HG03439 (cell line): ENCODE data around the gene SH3YL1.

Experiments
- ATAC-seq: cut with Tn5 transposase; IDR thresholded peaks from one replicate; pipeline ENCODE4 v1.9.1; 2021; ENCODE audit warnings: mild to moderate bottlenecking, moderate library complexity; ENCODE audit not compliant: unreplicated experiment

Gene SH3YL1

GRCh38 chr2:259789-260331 is 4.0 kb downstream of the SH3YL1 start:
- no peak for ATAC-seq

GRCh38 chr2:258933-259332 is 4.9 kb downstream of the SH3YL1 start:
- no peak for ATAC-seq

GRCh38 chr2:257842-258241 is 6.0 kb downstream of the SH3YL1 start:
- no peak for ATAC-seq

GRCh38 chr2:257429-257828 is 6.4 kb downstream of the SH3YL1 start:
- ATAC-seq, result no peak

- ATAC-seq, result no peak
These were observed 7.7 kb downstream of the SH3YL1 start for GRCh38 chr2:256094-256493.

- ATAC-seq, result no peak
These were observed 8.6 kb downstream of the SH3YL1 start for GRCh38 chr2:255195-255594.

GRCh38 chr2:254241-254640 is 9.6 kb downstream of the SH3YL1 start:
- ATAC-seq, result no peak

- no peak for ATAC-seq
These were observed 10.6 kb downstream of the SH3YL1 start for GRCh38 chr2:253202-253638.

- ATAC-seq, result no peak
These were observed 11.7 kb downstream of the SH3YL1 start for GRCh38 chr2:252001-252602.

- no peak for ATAC-seq
These were observed 14.2 kb downstream of the SH3YL1 start for GRCh38 chr2:249538-250042.

- no peak for ATAC-seq
These were observed 15.1 kb downstream of the SH3YL1 start for GRCh38 chr2:248724-249123.

GRCh38 chr2:246489-247144 is 17.2 kb downstream of the SH3YL1 start:
- ATAC-seq, result no peak

- no peak for ATAC-seq
These were observed 19.3 kb downstream of the SH3YL1 start for GRCh38 chr2:244547-244946.

- no peak for ATAC-seq
These were observed 25.0 kb downstream of the SH3YL1 start for GRCh38 chr2:238869-239268.

- ATAC-seq, result no peak
These were observed 25.4 kb downstream of the SH3YL1 start for GRCh38 chr2:238431-238830.

- no peak for ATAC-seq
These were observed 26.0 kb downstream of the SH3YL1 start for GRCh38 chr2:237878-238277.

GRCh38 chr2:236993-237539 is 26.8 kb downstream of the SH3YL1 start:
- ATAC-seq, result no peak

- no peak for ATAC-seq
These were observed 29.4 kb downstream of the SH3YL1 start for GRCh38 chr2:234421-234820.

GRCh38 chr2:233030-233429 is 30.8 kb downstream of the SH3YL1 start:
- no peak for ATAC-seq

- no peak for ATAC-seq
These were observed 32.2 kb downstream of the SH3YL1 start for GRCh38 chr2:231521-232185.

GRCh38 chr2:228518-229278 is 35.1 kb downstream of the SH3YL1 start:
- no peak for ATAC-seq
